ENCODE results near the gene SRGAP3. TPM values are rescaled to one million over a fixed set of nuclear protein-coding genes. Genes with fewer than 3 reads are reported as not detected.

SRGAP3 gene
- total RNA-seq, 8 experiments from 2014 or later, result 24.3 to 77.7 (median 51.0) TPM

- H3K4me1 ChIP-seq (replicated peaks in 1 of 2), result no peaks in the 10 kb centered on the region
- no peak overlapping the region for H3K27ac ChIP-seq
- no peak for ATAC-seq (replicated peaks in 6 of 8)
- in situ Hi-C loops (cut with MboI; ENCODE audit: low pct_unique_long_range_greater_than_20kb in 2 of 9, low sequenced_read_pairs in 9 of 9, unreplicated experiment in 9 of 9), result no loop called here
- no peak overlapping the region for H3K4me3 ChIP-seq
- 58 to 100% (median 100%) methylated on average over 1 to 2 of the region's 2 CpGs; no CpG with 5 or more reads in 3 of the 10 experiments for WGBS, 10 experiments
Observed at GRCh38 chr3:9012521-9012920, 236.9 kb downstream of the SRGAP3 start.

- in situ Hi-C loops (cut with MboI; ENCODE audit: low pct_unique_long_range_greater_than_20kb in 2 of 9, low sequenced_read_pairs in 9 of 9, unreplicated experiment in 9 of 9), result no loop called here
Observed at GRCh38 chr3:9009976-9010545, 239.4 kb downstream of the SRGAP3 start.

GRCh38 chr3:9008550-9009255 lies 240.7 kb downstream of the SRGAP3 start:
- H3K4me3 ChIP-seq, result no peak overlapping the region
- 20 to 94% (median 60%) methylated on average over 1 to 6 of the region's 6 CpGs; no CpG with 5 or more reads in 1 of the 10 experiments for WGBS, 10 experiments
- H3K27ac ChIP-seq, result no peak overlapping the region
- H3K4me1 ChIP-seq (replicated peaks in 1 of 2), result no peaks in the 10 kb centered on the region
- ATAC-seq (replicated peaks in 6 of 8), result peak in 2 of 8 experiments; percentile 93 to 96
- in situ Hi-C loops (cut with MboI; ENCODE audit: low pct_unique_long_range_greater_than_20kb in 2 of 9, low sequenced_read_pairs in 9 of 9, unreplicated experiment in 9 of 9), result no loop called here

More at GRCh38 chr3:9009976-9010545, 239.4 kb downstream of the SRGAP3 start:
- 20 to 100% (median 93%) methylated on average over 1 to 6 of the region's 11 CpGs; no CpG with 5 or more reads in 1 of the 10 experiments for WGBS, 10 experiments
- no peaks in the 10 kb centered on the region for H3K4me1 ChIP-seq (replicated peaks in 1 of 2)
- H3K27ac ChIP-seq, result no peak overlapping the region
- ATAC-seq (replicated peaks in 6 of 8), result no peak
- H3K4me3 ChIP-seq, result no peak overlapping the region

- in situ Hi-C loops (cut with MboI; ENCODE audit: low pct_unique_long_range_greater_than_20kb in 2 of 9, low sequenced_read_pairs in 9 of 9, unreplicated experiment in 9 of 9), result no loop called here
- ATAC-seq (replicated peaks in 6 of 8), result no peak
- Histone ChIP-seq H3K4me3 (no peak overlapping the region), H3K4me1 (replicated peaks in 1 of 2) (no peaks in the 10 kb centered on the region), H3K27ac (no peak overlapping the region)
- 0 to 100% (median 60%) methylated on average over 1 of the region's 2 CpGs; no CpG with 5 or more reads in 5 of the 10 experiments for WGBS, 10 experiments
Observed at GRCh38 chr3:9007928-9008327, 241.5 kb downstream of the SRGAP3 start.

- in situ Hi-C loops (cut with MboI; ENCODE audit: low pct_unique_long_range_greater_than_20kb in 2 of 9, low sequenced_read_pairs in 9 of 9, unreplicated experiment in 9 of 9), result no loop called here
- Histone ChIP-seq H3K4me1 (replicated peaks in 1 of 2) (no peaks in the 10 kb centered on the region), H3K4me3 (no peak overlapping the region), H3K27ac (no peak overlapping the region)
- 80 to 100% (median 100%) methylated on average over 1 to 2 of the region's 2 CpGs; no CpG with 5 or more reads in 3 of the 10 experiments for WGBS, 10 experiments
- ATAC-seq (replicated peaks in 6 of 8), result no peak
Observed at GRCh38 chr3:9007213-9007612, 242.2 kb downstream of the SRGAP3 start.

- in situ Hi-C loops (cut with MboI; ENCODE audit: low pct_unique_long_range_greater_than_20kb in 2 of 9, low sequenced_read_pairs in 9 of 9, unreplicated experiment in 9 of 9), result no loop called here
- H3K4me3 ChIP-seq, result no peak overlapping the region
Observed at GRCh38 chr3:9000041-9000440, 249.4 kb downstream of the SRGAP3 start.

GRCh38 chr3:8997151-8997550 lies 252.3 kb downstream of the SRGAP3 start:
- no peak overlapping the region for H3K4me3 ChIP-seq
- no peak for ATAC-seq (replicated peaks in 6 of 8)
- WGBS, 10 experiments, result 50 to 100% (median 75%) methylated on average over 1 to 2 of the region's 3 CpGs; no CpG with 5 or more reads in 3 of the 10 experiments
- in situ Hi-C loops (cut with MboI; ENCODE audit: low pct_unique_long_range_greater_than_20kb in 2 of 9, low sequenced_read_pairs in 9 of 9, unreplicated experiment in 9 of 9), result loop anchor here in 4 of 9 experiments (25.0 kb wide), 2 partner anchors 290 to 315 kb away; no protein-coding TSS in a partner anchor
- H3K27ac ChIP-seq, result no peak overlapping the region
- H3K4me1 ChIP-seq (replicated peaks in 1 of 2), result no peaks in the 10 kb centered on the region

More at GRCh38 chr3:9000041-9000440, 249.4 kb downstream of the SRGAP3 start:
- no peaks in the 10 kb centered on the region for H3K4me1 ChIP-seq (replicated peaks in 1 of 2)
- no peak for ATAC-seq (replicated peaks in 6 of 8)
- H3K27ac ChIP-seq, result no peak overlapping the region

- Histone ChIP-seq H3K4me3 (no peak overlapping the region), H3K4me1 (replicated peaks in 1 of 2) (no peaks in the 10 kb centered on the region), H3K27ac (no peak overlapping the region)
- peak in 4 of 8 experiments; percentile 34 to 92 (median 52) for ATAC-seq (replicated peaks in 6 of 8)
- WGBS, 10 experiments, result 20 to 100% (median 65%) methylated on average over 1 to 12 of the region's 12 CpGs; no CpG with 5 or more reads in 5 of the 10 experiments
- in situ Hi-C loops (cut with MboI; ENCODE audit: low pct_unique_long_range_greater_than_20kb in 2 of 9, low sequenced_read_pairs in 9 of 9, unreplicated experiment in 9 of 9), result loop anchor here in 4 of 9 experiments (25.0 kb wide), 2 partner anchors 291 to 316 kb away; no protein-coding TSS in a partner anchor
Observed at GRCh38 chr3:8996681-8997121, 252.7 kb downstream of the SRGAP3 start.

GRCh38 chr3:8996216-8996615 lies 253.2 kb downstream of the SRGAP3 start:
- 40 to 83% (median 67%) methylated on average over 1 of the region's 2 CpGs; no CpG with 5 or more reads in 7 of the 10 experiments for WGBS, 10 experiments
- ATAC-seq (replicated peaks in 6 of 8), result no peak
- Histone ChIP-seq H3K4me1 (replicated peaks in 1 of 2) (no peaks in the 10 kb centered on the region), H3K27ac (no peak overlapping the region), H3K4me3 (no peak overlapping the region)
- in situ Hi-C loops (cut with MboI; ENCODE audit: low pct_unique_long_range_greater_than_20kb in 2 of 9, low sequenced_read_pairs in 9 of 9, unreplicated experiment in 9 of 9), result loop anchor here in 4 of 9 experiments (25.0 kb wide), 2 partner anchors 291 to 316 kb away; no protein-coding TSS in a partner anchor

GRCh38 chr3:8994226-8994625 lies 255.2 kb downstream of the SRGAP3 start:
- no peaks in the 10 kb centered on the region for H3K4me1 ChIP-seq (replicated peaks in 1 of 2)
- no peak for ATAC-seq (replicated peaks in 6 of 8)
- no peak overlapping the region for H3K4me3 ChIP-seq
- no peak overlapping the region for H3K27ac ChIP-seq
- in situ Hi-C loops (cut with MboI; ENCODE audit: low pct_unique_long_range_greater_than_20kb in 2 of 9, low sequenced_read_pairs in 9 of 9, unreplicated experiment in 9 of 9), result loop anchor here in 4 of 9 experiments (25.0 kb wide), 2 partner anchors 293 to 318 kb away; no protein-coding TSS in a partner anchor
- 69 to 100% (median 95%) methylated on average over 1 to 14 of the region's 15 CpGs; no CpG with 5 or more reads in 3 of the 10 experiments for WGBS, 10 experiments

GRCh38 chr3:8993331-8993730 lies 256.1 kb downstream of the SRGAP3 start:
- Histone ChIP-seq H3K4me3 (no peak overlapping the region), H3K4me1 (replicated peaks in 1 of 2) (peaks cover 4 to 6% of the 10 kb centered on the region in 2 donors), H3K27ac (no peak overlapping the region)
- in situ Hi-C loops (cut with MboI; ENCODE audit: low pct_unique_long_range_greater_than_20kb in 2 of 9, low sequenced_read_pairs in 9 of 9, unreplicated experiment in 9 of 9), result loop anchor here in 4 of 9 experiments (25.0 kb wide), 2 partner anchors 294 to 319 kb away; no protein-coding TSS in a partner anchor
- WGBS, 10 experiments, result 70 to 100% (median 100%) methylated on average over 1 to 2 of the region's 5 CpGs; no CpG with 5 or more reads in 7 of the 10 experiments
- ATAC-seq (replicated peaks in 6 of 8), result no peak

- Histone ChIP-seq H3K27ac (no peak overlapping the region), H3K4me1 (replicated peaks in 1 of 2) (peaks cover 7 to 9% of the 10 kb centered on the region in 2 donors), H3K4me3 (no peak overlapping the region)
- 65 to 100% (median 80%) methylated on average over 1 to 8 of the region's 11 CpGs; no CpG with 5 or more reads in 5 of the 10 experiments for WGBS, 10 experiments
- in situ Hi-C loops (cut with MboI; ENCODE audit: low pct_unique_long_range_greater_than_20kb in 2 of 9, low sequenced_read_pairs in 9 of 9, unreplicated experiment in 9 of 9), result loop anchor here in 4 of 9 experiments (25.0 kb wide), 2 partner anchors 294 to 319 kb away; no protein-coding TSS in a partner anchor
- no peak for ATAC-seq (replicated peaks in 6 of 8)
Observed at GRCh38 chr3:8992854-8993253, 256.6 kb downstream of the SRGAP3 start.

GRCh38 chr3:8992199-8992598 lies 257.2 kb downstream of the SRGAP3 start:
- Histone ChIP-seq H3K27ac (no peak overlapping the region), H3K4me1 (replicated peaks in 1 of 2) (peaks cover 7 to 9% of the 10 kb centered on the region in 2 donors), H3K4me3 (no peak overlapping the region)
- 53 to 100% (median 89%) methylated on average over 1 to 4 of the region's 4 CpGs; no CpG with 5 or more reads in 1 of the 10 experiments for whole genome bisulfite sequencing, 10 experiments
- in situ Hi-C loops (cut with MboI; ENCODE audit: low pct_unique_long_range_greater_than_20kb in 2 of 9, low sequenced_read_pairs in 9 of 9, unreplicated experiment in 9 of 9), result loop anchor here in 4 of 9 experiments (25.0 kb wide), 2 partner anchors 295 to 320 kb away; no protein-coding TSS in a partner anchor
- no peak for ATAC-seq (replicated peaks in 6 of 8)
